K562 (cell line): ENCODE measurements around the gene CLEC3B. TPM values are rescaled to one million over a fixed set of nuclear protein-coding genes. Genes with fewer than 3 reads are reported as not detected.

ENCODE experiments used
- ATAC-seq: fragments of 200-7000 bp; cut with Tn5 transposase; 3 replicates; pipeline ENCODE4 v1.9.1; 2020; ENCODE audit warnings: moderate library complexity
- BruUV-seq: library from RNA; stranded (reverse); fragments of 400-500 nt; replicated peaks from 2 replicates; lab custom pipeline; 2021; lab: Mats Ljungman, UMichigan
- CTCF ChIA-PET: fragments of 300-600 bp; formaldehyde crosslinking; extraction: SDS; loops from one replicate; lab custom pipeline; 2021; ENCODE audit warnings: low intra/inter-chr PET ratio; lab: Yijun Ruan, JAX
- POLR2A ChIA-PET: fragments of 300-600, 350-650 bp; sonication (Branson Sonifier 250); formaldehyde crosslinking; extraction: SDS; loops from one replicate; lab custom pipeline; 2021; ENCODE audit warnings: antibody characterized with exemption, inconsistent platforms; lab: Yijun Ruan, JAX
- DNase-seq, 4 experiments: peaks; one replicate each; pipeline versions ENCODE4 v3.0.0 to v3.0.0-alpha.2; 2011 to 2018; ENCODE audit warnings: low spot score in 3 of 4, mixed read lengths in 3 of 4; ENCODE audit errors: extremely low read depth in 1 of 4
- FAIRE-seq: peaks from 2 replicates; lab custom pipeline; 2011; peaks lifted over from hg19 to GRCh38; lab: Jason Lieb, UNC
- H2AFZ ChIP-seq: 2 replicates; pipeline ENCODE4 v1.6.0; 2011; ENCODE audit warnings: low read depth, low read length, control low read depth, inconsistent platforms
- H3K27ac ChIP-seq: fragments of 200-600 bp; 3 replicates; pipeline ENCODE4 v1.8.0; 2011; ENCODE audit warnings: low read depth, mild to moderate bottlenecking, control low read depth, inconsistent platforms, low read length, moderate library complexity, mixed read lengths; ENCODE audit errors: extremely low read depth
- H3K27me3 ChIP-seq, 2 experiments: fragments of 300-600 bp in 1 of 2; 2 replicates in 1 of 2; 3 replicates in 1 of 2; pipeline versions ENCODE4 v1.6.0 to v1.8.0; 2011; ENCODE audit warnings: inconsistent platforms in 2 of 2, low read length in 2 of 2, mild to moderate bottlenecking in 1 of 2, mixed read lengths in 1 of 2, moderate library complexity in 1 of 2; ENCODE audit not compliant: control insufficient read depth in 2 of 2, insufficient read depth in 2 of 2
- H3K36me3 ChIP-seq: fragments of 300-600 bp; 3 replicates; pipeline ENCODE4 v1.8.0; 2011; ENCODE audit warnings: mild to moderate bottlenecking, low read length, inconsistent platforms; ENCODE audit not compliant: control insufficient read depth, insufficient read depth
- H3K4me1 ChIP-seq, 2 experiments: fragments of 200-600 bp in 1 of 2; replicated peaks in 1 of 2; 2 replicates in 1 of 2; 3 replicates in 1 of 2; pipeline versions ENCODE4 v1.5.1 to v1.8.0; 2011; ENCODE audit warnings: inconsistent platforms in 2 of 2, low read length in 2 of 2, mild to moderate bottlenecking in 1 of 2, mixed read lengths in 1 of 2, moderate library complexity in 1 of 2; ENCODE audit not compliant: control insufficient read depth in 2 of 2, insufficient read depth in 2 of 2
- H3K4me2 ChIP-seq: 2 replicates; pipeline ENCODE4 v1.6.1; 2011; ENCODE audit warnings: low read length, control low read depth, inconsistent platforms, mixed read lengths; ENCODE audit not compliant: insufficient read depth
- H3K4me3 ChIP-seq: fragments of 200-600 bp; sonication (generic), shearing (Covaris generic); 2 replicates; pipeline ENCODE4 v1.5.1; 2016; ENCODE audit warnings: control low read depth, inconsistent platforms
- H3K79me2 ChIP-seq: fragments of 200-600 bp; 3 replicates; pipeline ENCODE4 v1.8.0; 2011; ENCODE audit warnings: low read length, inconsistent platforms; ENCODE audit not compliant: control insufficient read depth, insufficient read depth
- H3K9ac ChIP-seq, 2 experiments: 2 replicates each; pipeline versions ENCODE4 v1.6.0 to v1.6.1; 2011; ENCODE audit warnings: low read depth in 2 of 2, low read length in 2 of 2, control low read depth in 1 of 2, inconsistent platforms in 1 of 2, mild to moderate bottlenecking in 1 of 2, mixed read lengths in 1 of 2; ENCODE audit not compliant: insufficient read depth in 1 of 2
- H3K9me1 ChIP-seq: one replicate; pipeline ENCODE4 v1.6.0; 2011; ENCODE audit warnings: inconsistent platforms, mild to moderate bottlenecking, low read length, moderate library complexity; ENCODE audit not compliant: control insufficient read depth, insufficient read depth
- H3K9me3 ChIP-seq: replicated peaks from 2 replicates; pipeline ENCODE4 v1.5.1; 2011; ENCODE audit warnings: low read depth, low read length, inconsistent platforms; ENCODE audit not compliant: control insufficient read depth, insufficient read depth
- H4K20me1 ChIP-seq: replicated peaks from 2 replicates; pipeline ENCODE4 v1.6.1; 2011; ENCODE audit warnings: low read length, inconsistent platforms, mixed read lengths; ENCODE audit not compliant: control insufficient read depth, insufficient read depth
- CBFA2T3 ChIP-seq: fragments of 450-650 bp; IDR thresholded peaks from 2 replicates; pipeline ENCODE4 v1.6.1; 2017
- DNMT1 ChIP-seq: fragments of 450-650 bp; IDR thresholded peaks from 2 replicates; pipeline ENCODE4 v1.6.1; 2016; ENCODE audit warnings: antibody characterized with exemption, mild to moderate bottlenecking
- E2F3 ChIP-seq: fragments of 250-450 bp; sonication (Bioruptor Pico); IDR thresholded peaks from 2 replicates; pipeline ENCODE4 v1.4.0; 2020; ENCODE audit warnings: mild to moderate bottlenecking
- FOS ChIP-seq: IDR thresholded peaks from 3 replicates; pipeline ENCODE4 v1.6.1; 2011; ENCODE audit not compliant: insufficient read length; ENCODE audit errors: extremely low read depth
- KDM1A ChIP-seq, 2 experiments: fragments of 450-650 bp; IDR thresholded peaks; 2 replicates each; pipeline ENCODE4 v1.6.1; 2016; ENCODE audit warnings: mild to moderate bottlenecking in 2 of 2
- MCM2 ChIP-seq: fragments of 450-650 bp; IDR thresholded peaks from 2 replicates; pipeline ENCODE4 v1.6.1; 2017; ENCODE audit warnings: low read depth, mild to moderate bottlenecking
- MECOM ChIP-seq: fragments of 250-450 bp; sonication (Bioruptor Pico); IDR thresholded peaks from 2 replicates; pipeline ENCODE4 v1.8.0; 2022; ENCODE audit warnings: inconsistent platforms
- MEF2D ChIP-seq: conservative IDR thresholded peaks from 2 replicates; pipeline ENCODE4 v1.6.1; 2016; ENCODE audit warnings: low read depth, missing genetic modification characterization, missing compliant biosample characterization
- NCOR1 ChIP-seq: fragments of 450-650 bp; IDR thresholded peaks from 2 replicates; pipeline ENCODE4 v1.6.1; 2016; ENCODE audit warnings: mild to moderate bottlenecking, moderate library complexity
- TEAD4 ChIP-seq, 2 experiments: sonication (generic) in 1 of 2; formaldehyde crosslinking in 1 of 2; IDR thresholded peaks; 2 replicates each; pipeline versions ENCODE4 v1.6.1 to v1.8.0; 2012 to 2022; ENCODE audit warnings: borderline replicate concordance in 1 of 2, inconsistent platforms in 1 of 2, low read length in 1 of 2, mild to moderate bottlenecking in 1 of 2, missing genetic modification reagents in 1 of 2
- XRCC4 ChIP-seq: IDR thresholded peaks from one replicate; pipeline ENCODE4 v1.6.1; 2011; ENCODE audit not compliant: insufficient read depth, insufficient read length; ENCODE audit errors: extremely low read depth
- XRCC5 ChIP-seq: fragments of 200-400 bp; formaldehyde crosslinking; IDR thresholded peaks from 2 replicates; pipeline ENCODE4 v1.6.1; 2017; ENCODE audit warnings: low read depth, mild to moderate bottlenecking, low read length
- ZFP30 ChIP-seq: fragments of 250-450 bp; sonication (Bioruptor Pico); IDR thresholded peaks from 2 replicates; pipeline ENCODE4 v1.8.0; 2022; ENCODE audit warnings: moderate library complexity, mild to moderate bottlenecking, inconsistent platforms, borderline replicate concordance
- ZNF12 ChIP-seq: sonication (generic); formaldehyde crosslinking; IDR thresholded peaks from 2 replicates; pipeline ENCODE4 v1.4.0; 2020; ENCODE audit warnings: mild to moderate bottlenecking, missing genetic modification reagents
- ZNF121 ChIP-seq: sonication (generic); formaldehyde crosslinking; conservative IDR thresholded peaks from 2 replicates; pipeline ENCODE4 v1.8.0; 2022; ENCODE audit warnings: missing genetic modification reagents
- ZNF134 ChIP-seq: fragments of 250-450 bp; sonication (Bioruptor Pico); conservative IDR thresholded peaks from 2 replicates; pipeline ENCODE4 v1.4.0; 2020
- ZNF384 ChIP-seq: IDR thresholded peaks from 2 replicates; pipeline ENCODE4 v1.6.1; 2012; ENCODE audit warnings: low read depth, low read length, improper control_type of control experiment
- ZNF41 ChIP-seq: fragments of 250-450 bp; sonication (Bioruptor Pico); conservative IDR thresholded peaks from 2 replicates; pipeline ENCODE4 v1.4.0; 2020; ENCODE audit warnings: mild to moderate bottlenecking
- ZNF436 ChIP-seq: fragments of 250-450, 450-650 bp; sonication (Bioruptor Pico); formaldehyde crosslinking; IDR thresholded peaks from 2 replicates; pipeline ENCODE4 v1.7.0; 2020; ENCODE audit warnings: mild to moderate bottlenecking
- ZNF696 ChIP-seq: fragments of 250-450 bp; sonication (Bioruptor Pico); conservative IDR thresholded peaks from 2 replicates; pipeline ENCODE4 v1.4.0; 2020; ENCODE audit warnings: mild to moderate bottlenecking, moderate library complexity
- ZNF707 ChIP-seq: fragments of 250-450 bp; sonication (Bioruptor Pico); conservative IDR thresholded peaks from 2 replicates; pipeline ENCODE4 v1.8.0; 2022; ENCODE audit warnings: inconsistent platforms, mild to moderate bottlenecking, moderate library complexity
- WGBS: fragments of 100-300 bp; shearing (Covaris generic); methylation state at CpG from one replicate; pipeline ENCODE4 v1.1.6; 2016; ENCODE audit warnings: low coverage, mixed read lengths; ENCODE audit not compliant: insufficient coverage; ENCODE audit errors: missing lambda C conversion rate; 5-methylcytosine and 5-hydroxymethylcytosine counted together
- in situ Hi-C: fragments of 300-500 bp; cut with MboI; formaldehyde crosslinking; loops from 4 replicates; pipeline ENCODE4 v1.15.0; 2018; ENCODE audit warnings: inconsistent platforms, mixed read lengths
- intact Hi-C: fragments of 100-400 bp; cut with micrococcal nuclease; formaldehyde crosslinking; loops from 2 replicates; pipeline ENCODE4 v1.14.2; 2022
- polyA plus RNA-seq, 8 experiments: library from polyadenylated mRNA; depleted of rRNA in 4 of 8; stranded (reverse) in 5 of 8; unstranded in 3 of 8; fragments of >200 nt; fragmentation: Nextera tagmentation in 2 of 8; fragmentation: Illumina TruSeq in 1 of 8; extraction: Ambion mirVana in 2 of 8; extraction: Trizol in 1 of 8; gene quantifications; 2 replicates each; pipeline versions ENCODE4 v1.2.1 to v1.2.3, GENCODE V29; 2011 to 2014; ENCODE audit warnings: inconsistent platforms in 1 of 8, missing spikeins in 1 of 8
- total RNA-seq, 7 experiments: library from RNA; depleted of rRNA in 6 of 7; stranded (reverse); fragments of >200 nt in 6 of 7; fragmentation: Illumina TruSeq in 2 of 7; extraction: Trizol in 2 of 7; gene quantifications; 2 replicates each; pipeline versions ENCODE4 v1.2.1 to v1.2.3, GENCODE V29; 2011 to 2021; ENCODE audit warnings: low replicate concordance in 1 of 7
- TF ChIP-seq, protein P1 (sequence below): fragments of 250-450 bp; sonication (Bioruptor Pico); IDR thresholded peaks from 2 replicates; pipeline ENCODE4 v1.8.0; 2021; ENCODE audit warnings: moderate library complexity, mild to moderate bottlenecking, inconsistent platforms

CLEC3B gene
- total and polyA plus RNA-seq, 9 of the 15 experiments (the other 6 are each of a cell fraction or from before 2014, with no cell fraction given) = not detected

- Histone ChIP-seq H3K9me1 (no peaks in the 10 kb centered on the region), H3K4me1 (peaks cover 15 to 44% of the 10 kb centered on the region in 2 experiments), H3K4me2 (no peak overlapping the region), H4K20me1 (peaks cover 35% of the 10 kb centered on the region), H2AFZ (no peak overlapping the region), H3K9ac (no peak overlapping the region), H3K27me3 (no peaks in the 10 kb centered on the region), H3K36me3 (peaks cover 78% of the 10 kb centered on the region), H3K4me3 (no peak overlapping the region), H3K27ac (no peak overlapping the region), H3K9me3 (0 out of 2 replicates have a peak, but pooled peaks cover 2% of the 10 kb centered on the region)
- no peak for FAIRE-seq
- CTCF ChIA-PET = no interaction called here
- in situ Hi-C loops = no loop called here
- WGBS = 73% methylated on average over 1 of the region's 1 CpG
- POLR2A ChIA-PET = interaction anchor here (1.0 to 1.6 kb wide), 3 partner anchors 9 to 11 kb away, joined by 3 to 5 read pairs (median 4); no protein-coding TSS in a partner anchor
- no peak for ATAC-seq
- intact Hi-C loops = no loop called here
- BruUV-seq = no TSS peak
- DNase-seq = no peak
- TF ChIP-seq ZNF41 (no peak), ZNF436 (CRISPR knock-in tag) (no peak), CBFA2T3 (peak; percentile 10; the same call in 1 of the 2 replicates), XRCC4 (no peak), E2F3 (CRISPR knock-in tag) (no peak), ZNF707 (CRISPR knock-in tag) (no peak), TEAD4 (IDR thresholded peaks at IDR 0.05; ENCODE audit: low read length) (0 out of 2 replicates have a peak, but pooled peaks have one; percentile 19), TEAD4 (CRISPR knock-in tag; IDR thresholded peaks at IDR 0.05; ENCODE audit: borderline replicate concordance) (no peak), KDM1A (IDR thresholded peaks at IDR 0.05) (peak in 1 of 2 experiments; percentile 31; a peak in 1 of 4 replicates), XRCC5 (no peak), NCOR1 (no peak), ZNF134 (CRISPR knock-in tag) (no peak), MEF2D (tag) (no peak), ZFP30 (no peak), DNMT1 (no peak), ZNF696 (no peak), MECOM (CRISPR knock-in tag) (no peak), FOS (no peak), ZNF384 (no peak), ZNF12 (CRISPR knock-in tag) (no peak), MCM2 (no peak), ZNF121 (CRISPR knock-in tag) (no peak)
- TF ChIP-seq, protein P1, sequence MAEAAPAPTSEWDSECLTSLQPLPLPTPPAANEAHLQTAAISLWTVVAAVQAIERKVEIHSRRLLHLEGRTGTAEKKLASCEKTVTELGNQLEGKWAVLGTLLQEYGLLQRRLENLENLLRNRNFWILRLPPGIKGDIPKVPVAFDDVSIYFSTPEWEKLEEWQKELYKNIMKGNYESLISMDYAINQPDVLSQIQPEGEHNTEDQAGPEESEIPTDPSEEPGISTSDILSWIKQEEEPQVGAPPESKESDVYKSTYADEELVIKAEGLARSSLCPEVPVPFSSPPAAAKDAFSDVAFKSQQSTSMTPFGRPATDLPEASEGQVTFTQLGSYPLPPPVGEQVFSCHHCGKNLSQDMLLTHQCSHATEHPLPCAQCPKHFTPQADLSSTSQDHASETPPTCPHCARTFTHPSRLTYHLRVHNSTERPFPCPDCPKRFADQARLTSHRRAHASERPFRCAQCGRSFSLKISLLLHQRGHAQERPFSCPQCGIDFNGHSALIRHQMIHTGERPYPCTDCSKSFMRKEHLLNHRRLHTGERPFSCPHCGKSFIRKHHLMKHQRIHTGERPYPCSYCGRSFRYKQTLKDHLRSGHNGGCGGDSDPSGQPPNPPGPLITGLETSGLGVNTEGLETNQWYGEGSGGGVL (CRISPR knock-in tag) = no peak
- TF ChIP-seq, all 486 proteins: peak for 3
- peaks cover 96% of the 10 kb centered on the region for H3K79me2 ChIP-seq
These were observed 44.9 kb upstream of the CLEC3B start for GRCh38 chr3:44981220-44981619.
